AG08395 (cell line): Measurements from ENCODE around the gene RAD54L.
A peak's percentile ranks its signal among the peaks of the same experiment; 100 is the strongest.
"Not testable (repeated sequence)": the region's sequence is repeated elsewhere in the genome, so short reads cannot be mapped to it uniquely, and the experiment has no call there.

Source experiments
- DNase-seq: peaks from one replicate; pipeline ENCODE4 v3.0.0; 2012; ENCODE audit warnings: mixed read lengths, low spot score

The RAD54L gene

DNA sequence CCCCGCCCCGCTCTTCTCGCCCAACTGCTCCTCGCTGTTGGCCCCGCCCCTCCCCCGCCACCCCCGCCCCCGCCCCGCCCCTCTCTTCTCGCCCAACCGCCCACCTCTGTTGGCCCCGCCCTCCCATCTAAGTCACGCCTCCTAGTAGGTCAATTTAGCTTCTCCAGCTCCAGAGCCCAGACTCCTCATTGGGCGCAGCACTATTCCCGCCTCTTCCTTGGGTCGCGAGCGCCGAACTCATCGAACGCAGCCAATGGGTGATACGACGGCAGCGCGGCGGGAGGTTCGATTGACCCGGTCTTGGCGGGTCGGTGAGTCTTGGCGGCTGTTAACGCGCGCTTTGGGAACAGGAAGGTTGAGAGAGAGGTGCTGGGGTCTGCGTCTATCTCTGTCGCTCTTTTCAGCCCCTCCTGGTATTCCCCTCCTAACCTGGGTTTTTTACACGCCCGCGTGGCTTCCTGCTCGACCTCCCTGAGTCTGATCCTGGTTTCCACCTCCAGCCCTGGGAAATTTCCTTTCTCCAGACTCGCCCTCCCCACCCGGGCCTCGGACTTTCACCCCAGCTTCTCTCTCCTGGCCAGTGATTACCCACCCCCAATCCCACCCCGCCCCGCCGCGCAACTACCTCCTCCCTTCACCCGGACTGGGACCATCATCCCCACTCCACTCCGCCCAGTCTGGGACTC is at the start of gene RAD54L:
Gene RAD54L (plus strand): TSS at position 328 of the 686 bp plus-strand sequence. CDS start 643 bp downstream, outside the sequence.
- peak; percentile 99 for DNase-seq

DNA sequence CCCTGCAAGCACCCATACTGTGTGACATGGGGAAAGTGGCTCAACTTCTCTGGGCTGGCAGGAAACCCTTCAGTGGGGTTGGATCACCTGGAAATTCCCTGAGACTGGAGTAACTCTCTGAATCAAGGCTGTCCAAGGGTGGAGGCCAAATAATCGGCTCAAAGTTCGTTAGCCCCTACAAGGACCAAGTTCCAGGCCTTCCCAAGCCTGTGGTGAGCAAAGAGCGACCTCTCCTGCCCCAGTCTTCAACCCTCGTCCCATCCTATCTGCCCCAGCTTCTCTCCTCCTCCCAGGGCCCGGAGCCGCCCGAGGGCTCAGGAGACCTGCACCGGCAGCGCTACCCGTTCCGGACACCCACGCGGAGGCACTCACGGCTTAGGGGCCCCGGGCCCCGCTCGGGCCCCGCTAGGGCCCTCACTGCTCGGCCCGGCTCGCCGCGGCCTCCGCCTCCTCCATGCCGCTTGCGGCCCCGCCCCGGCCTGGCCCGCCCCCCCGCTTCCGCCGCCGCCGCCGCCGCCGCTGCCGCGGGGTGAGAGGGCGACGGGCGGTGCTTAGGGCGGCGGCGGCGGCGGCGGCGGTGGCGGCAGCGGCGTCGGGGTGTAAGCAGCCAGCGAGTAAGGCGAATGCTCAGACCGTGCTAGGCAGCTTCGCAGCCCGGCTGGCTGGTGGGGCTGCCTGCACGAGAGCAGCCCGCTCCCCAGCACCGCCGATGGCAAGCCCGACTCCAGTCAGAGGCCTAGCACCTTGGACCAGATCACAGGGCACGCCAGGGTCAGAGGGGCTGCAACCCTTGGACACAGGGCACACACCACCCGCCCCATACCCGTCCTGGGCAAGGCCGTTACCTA is 49.4 kb upstream of the RAD54L start, which contains the start of gene POMGNT1:
Gene POMGNT1 (minus strand): TSS at position 471 of the 848 bp plus-strand sequence. CDS start 613 bp downstream, outside the sequence.
- DNase-seq, result peak; percentile 92

- DNase-seq, result no peak
These were observed 48.3 kb upstream of the RAD54L start for GRCh38 chr1:46199233-46199749.

DNA sequence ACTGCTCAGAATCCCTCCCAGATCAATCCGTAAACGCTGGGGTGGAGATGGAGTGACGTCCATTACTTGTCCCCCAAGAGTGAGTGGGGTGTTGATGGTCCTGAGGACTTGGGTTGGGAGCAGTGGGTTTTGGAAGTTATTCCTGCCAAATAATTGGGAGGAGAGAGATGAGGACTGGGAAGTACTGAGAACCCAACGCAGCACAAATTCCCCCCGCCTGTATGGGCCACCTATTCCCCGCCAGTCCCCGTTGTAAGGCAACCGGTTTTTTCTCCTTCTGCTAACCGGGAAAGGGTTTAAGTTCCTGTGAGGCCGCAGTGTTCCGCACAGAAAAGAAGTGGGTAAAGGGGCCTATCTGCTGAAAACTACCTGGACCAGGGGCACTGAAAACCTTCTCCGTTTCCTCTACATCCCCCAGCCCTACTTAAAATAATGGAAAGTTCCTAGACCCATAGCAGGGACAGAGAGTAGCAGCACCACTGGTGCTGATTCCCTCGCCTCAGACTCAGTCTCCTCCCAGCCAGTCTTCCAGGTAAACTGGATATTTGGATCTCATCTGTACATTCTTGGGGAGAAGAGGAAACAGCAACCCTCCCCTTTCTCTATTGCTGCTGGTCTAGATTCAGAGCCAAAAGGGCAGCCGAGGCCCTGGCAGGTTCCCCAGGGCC is 43.7 kb upstream of the RAD54L start:
- no peak for DNase-seq

DNA sequence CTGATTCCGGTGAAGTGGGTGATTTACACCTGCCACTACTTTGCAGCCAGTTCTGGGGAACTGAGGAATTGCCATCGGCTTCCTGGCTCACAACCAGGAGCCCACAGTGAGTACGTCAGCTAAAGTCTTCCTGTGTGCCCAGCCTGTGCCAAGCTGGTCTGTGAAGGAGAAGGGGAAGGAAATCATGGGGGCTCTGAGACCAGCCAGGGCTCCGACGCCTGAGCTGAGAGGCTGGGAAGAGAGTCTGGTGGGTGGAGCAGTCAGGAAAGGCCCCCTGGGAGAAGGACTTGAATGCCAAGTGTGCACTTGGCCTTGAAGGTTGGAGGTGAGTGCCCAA is 43.2 kb upstream of the RAD54L start:
- no peak for DNase-seq

- no peak for DNase-seq
These were observed 42.4 kb upstream of the RAD54L start for GRCh38 chr1:46205141-46205540.

DNA sequence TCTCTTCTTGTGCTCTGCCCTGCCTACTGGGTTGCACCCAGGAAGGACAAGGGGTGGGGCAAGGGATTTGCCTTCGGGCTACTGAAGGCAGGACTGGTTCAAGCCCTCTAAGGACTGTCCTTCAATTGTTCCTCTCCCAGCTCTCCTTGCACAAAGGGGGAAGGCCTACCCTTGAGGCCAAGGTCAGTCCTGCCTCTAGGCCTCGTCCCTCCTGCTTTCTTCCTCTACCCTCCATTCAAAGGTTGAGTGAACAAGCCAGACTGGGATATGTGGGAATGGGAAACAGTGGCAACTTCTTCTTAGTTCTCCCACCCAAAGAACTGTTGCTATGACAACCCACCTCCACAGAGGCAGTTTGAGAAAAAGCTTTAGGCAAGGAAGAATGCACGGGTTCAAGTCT is 41.8 kb upstream of the RAD54L start:
- no peak for DNase-seq

DNA sequence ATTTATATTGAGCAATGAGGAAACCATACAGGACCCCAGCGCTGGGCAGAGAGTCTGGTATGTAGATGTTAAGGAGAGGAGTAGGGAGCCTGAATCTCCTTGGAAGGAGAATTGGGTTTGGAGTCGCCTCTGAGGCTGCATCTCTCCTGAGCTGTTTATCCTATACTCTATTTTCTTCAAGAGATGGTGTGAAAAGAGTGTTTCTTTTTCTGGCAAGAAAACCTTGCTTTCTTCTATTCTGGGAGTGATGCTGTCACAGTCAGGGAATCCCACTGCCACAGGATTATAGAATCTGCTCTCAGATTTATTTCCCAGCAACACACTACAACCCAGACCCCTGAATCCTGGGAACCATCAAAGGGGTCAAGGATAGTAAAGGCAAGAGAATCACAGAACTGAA is 41.2 kb upstream of the RAD54L start:
- DNase-seq, result no peak

DNA sequence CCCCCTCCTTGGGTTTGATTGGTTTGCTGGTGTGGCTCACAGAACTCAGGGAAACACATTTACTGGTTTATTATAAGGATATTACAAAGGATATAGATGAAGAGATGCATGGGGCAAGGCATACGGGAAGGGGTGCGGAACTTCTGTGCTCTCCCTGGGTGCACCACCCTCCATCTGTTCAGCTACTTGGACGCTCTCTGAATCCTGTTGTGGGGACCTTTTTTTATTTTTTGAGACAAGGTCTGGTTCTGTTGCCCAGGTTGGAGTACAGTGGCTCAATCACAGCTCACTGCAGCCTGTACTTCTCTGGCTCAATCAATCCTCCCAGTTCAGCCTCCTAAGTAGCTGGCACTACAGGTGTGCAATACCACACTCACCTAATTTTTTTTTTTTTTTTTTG is 37.0 kb upstream of the RAD54L start:
- DNase-seq, result no peak

GRCh38 chr1:46211051-46211450 is 36.5 kb upstream of the RAD54L start:
- no peak for DNase-seq

- DNase-seq, result no peak
These were observed 32.1 kb upstream of the RAD54L start for GRCh38 chr1:46215504-46215903.

DNA sequence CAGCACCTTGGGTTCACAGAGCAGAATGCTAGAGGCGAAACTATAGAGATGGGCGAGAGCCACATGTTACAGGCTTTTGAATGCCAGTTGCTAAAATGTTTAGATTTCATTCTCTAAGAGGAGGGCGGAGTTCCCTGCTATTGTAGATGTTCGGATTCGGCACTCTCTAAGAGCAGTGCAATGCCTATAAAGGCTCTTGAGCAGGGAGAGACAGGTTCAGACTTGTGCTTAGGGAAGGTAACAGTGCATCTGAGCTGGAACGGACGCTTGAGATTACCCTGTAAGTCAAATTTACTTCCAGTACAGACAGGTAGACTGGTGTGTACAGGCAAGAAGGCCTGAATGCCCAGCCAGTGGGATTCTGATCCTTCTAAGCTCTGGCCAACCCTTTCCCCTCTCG is 29.1 kb upstream of the RAD54L start:
- DNase-seq, result no peak

- no peak for DNase-seq
These were observed 27.7 kb upstream of the RAD54L start for GRCh38 chr1:46219551-46220520.

DNA sequence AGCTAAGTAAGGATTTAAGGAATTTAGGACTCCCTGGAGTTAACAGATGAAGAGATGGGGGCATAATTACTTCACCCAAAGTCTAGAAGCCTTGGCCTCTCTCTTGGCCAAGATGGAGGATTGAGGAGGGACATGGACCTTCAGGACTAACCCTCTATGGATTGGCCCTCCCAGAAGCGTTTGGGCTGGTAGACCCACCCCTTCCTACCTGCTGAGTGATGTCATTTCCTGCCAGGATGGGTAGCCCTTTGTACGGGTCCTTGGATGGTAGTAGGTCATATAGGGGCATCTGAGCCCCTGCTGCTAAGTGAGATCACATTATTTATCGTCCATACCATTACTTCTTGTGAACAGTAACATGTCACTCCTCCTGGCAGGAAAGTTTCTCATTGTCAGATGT is 26.8 kb upstream of the RAD54L start:
- DNase-seq, result no peak

- no peak for DNase-seq
These were observed 25.8 kb upstream of the RAD54L start for GRCh38 chr1:46221749-46222148.

GRCh38 chr1:46223055-46223454 is 24.5 kb upstream of the RAD54L start:
- not testable (repeated sequence) for DNase-seq

DNA sequence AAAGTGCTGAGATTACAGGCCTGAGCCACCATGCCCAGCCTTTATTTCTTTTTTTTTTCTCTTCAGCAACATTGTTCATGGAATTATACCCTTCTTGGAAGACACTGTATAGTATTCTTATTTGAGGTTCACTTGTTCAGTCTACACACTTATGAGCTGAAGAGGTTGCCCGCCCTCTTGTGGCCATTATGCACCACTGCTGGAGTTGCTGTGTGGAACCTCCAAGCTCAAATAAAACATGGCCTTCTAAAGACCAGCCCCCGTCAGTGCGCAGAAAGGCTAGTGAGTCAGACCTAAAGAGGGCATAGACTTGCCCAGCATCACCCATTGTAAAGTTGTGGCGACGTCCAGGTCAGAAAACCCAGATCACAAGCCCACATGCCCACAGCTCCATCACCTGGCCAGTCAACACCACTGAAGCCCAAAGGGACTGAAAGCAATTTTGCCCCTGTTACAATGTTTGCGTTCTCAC is 24.1 kb upstream of the RAD54L start:
- peak; percentile 81 for DNase-seq

GRCh38 chr1:46224966-46225365 is 22.6 kb upstream of the RAD54L start:
- no peak for DNase-seq

- DNase-seq, result not testable (repeated sequence)
These were observed 16.3 kb upstream of the RAD54L start for GRCh38 chr1:46231231-46231630.

GRCh38 chr1:46236882-46237281 is 10.7 kb upstream of the RAD54L start:
- no peak for DNase-seq

DNA sequence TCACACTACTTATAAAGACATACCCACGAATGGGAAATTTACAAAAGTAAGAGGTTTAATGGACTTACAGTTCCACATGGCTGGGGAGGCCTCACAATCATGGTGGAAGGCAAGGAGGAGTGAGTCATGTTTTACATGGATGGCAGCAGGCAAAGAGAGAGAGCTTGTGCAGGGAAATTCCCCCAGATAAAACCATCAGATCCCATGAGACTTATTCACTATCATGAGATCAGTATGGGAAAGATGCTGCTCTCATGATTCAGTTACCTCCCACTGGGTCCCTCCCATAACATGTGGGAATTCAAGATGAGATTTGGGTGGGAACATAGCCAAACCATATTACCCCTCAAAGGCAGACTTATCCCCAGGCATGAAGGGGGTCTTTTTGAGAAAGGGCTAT is 8.7 kb upstream of the RAD54L start:
- DNase-seq, result not testable (repeated sequence)
